Mammary epithelial cell (primary cell): ENCODE data around the gene AK8.

Experiments
- EZH2 ChIP-seq: IDR thresholded peaks from 2 replicates; pipeline ENCODE4 v1.6.1; 2012; ENCODE audit warnings: low read length, inconsistent platforms, borderline replicate concordance
- TF ChIP-seq, protein P1 (sequence below), 2 donors: IDR thresholded peaks in 1 of 2; conservative IDR thresholded peaks in 1 of 2; 2 replicates each; pipeline ENCODE4 v1.5.1; 2011 to 2012; ENCODE audit warnings: inconsistent platforms in 2 of 2, low read length in 2 of 2, mild to moderate bottlenecking in 2 of 2, control low read depth in 1 of 2, low read depth in 1 of 2; ENCODE audit not compliant: insufficient read depth in 1 of 2; ENCODE audit errors: extremely low read depth in 1 of 2

DNA sequence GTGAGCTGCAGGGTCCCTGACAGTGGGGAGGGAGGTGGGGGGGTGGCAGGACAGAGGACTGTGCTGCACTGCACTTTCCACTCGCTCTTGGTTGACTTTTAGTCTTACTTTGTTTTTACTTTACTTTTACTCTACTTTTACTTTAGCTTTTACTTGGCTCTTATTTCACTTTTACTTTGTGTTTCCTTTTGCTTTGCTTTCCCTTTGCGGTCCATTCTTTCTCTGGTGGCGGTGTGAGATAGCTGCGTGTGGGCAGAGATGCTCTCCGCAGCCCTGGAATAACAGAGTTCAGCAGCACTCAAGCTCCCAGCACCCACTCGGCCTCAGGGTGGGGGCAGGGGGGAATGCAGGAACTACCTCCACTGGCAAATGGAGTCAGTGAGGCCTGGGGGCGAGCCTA lies 4.7 kb downstream of the AK8 start:
- TF ChIP-seq, protein P1, sequence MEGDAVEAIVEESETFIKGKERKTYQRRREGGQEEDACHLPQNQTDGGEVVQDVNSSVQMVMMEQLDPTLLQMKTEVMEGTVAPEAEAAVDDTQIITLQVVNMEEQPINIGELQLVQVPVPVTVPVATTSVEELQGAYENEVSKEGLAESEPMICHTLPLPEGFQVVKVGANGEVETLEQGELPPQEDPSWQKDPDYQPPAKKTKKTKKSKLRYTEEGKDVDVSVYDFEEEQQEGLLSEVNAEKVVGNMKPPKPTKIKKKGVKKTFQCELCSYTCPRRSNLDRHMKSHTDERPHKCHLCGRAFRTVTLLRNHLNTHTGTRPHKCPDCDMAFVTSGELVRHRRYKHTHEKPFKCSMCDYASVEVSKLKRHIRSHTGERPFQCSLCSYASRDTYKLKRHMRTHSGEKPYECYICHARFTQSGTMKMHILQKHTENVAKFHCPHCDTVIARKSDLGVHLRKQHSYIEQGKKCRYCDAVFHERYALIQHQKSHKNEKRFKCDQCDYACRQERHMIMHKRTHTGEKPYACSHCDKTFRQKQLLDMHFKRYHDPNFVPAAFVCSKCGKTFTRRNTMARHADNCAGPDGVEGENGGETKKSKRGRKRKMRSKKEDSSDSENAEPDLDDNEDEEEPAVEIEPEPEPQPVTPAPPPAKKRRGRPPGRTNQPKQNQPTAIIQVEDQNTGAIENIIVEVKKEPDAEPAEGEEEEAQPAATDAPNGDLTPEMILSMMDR (conservative IDR thresholded peaks at IDR 0.05 in 1 of 2, IDR thresholded peaks at IDR 0.05 in 1 of 2; ENCODE audit: extremely low read depth in 1 of 2, insufficient read depth in 1 of 2, low read depth in 1 of 2, low read length in 2 of 2): no peak
- no peak for TF ChIP-seq EZH2
